DMS53 (cell line): ENCODE measurements around the gene GNAZ.

Experiments used
- DNase-seq: peaks from one replicate; lab custom pipeline; 2025; lab: John Stamatoyannopoulos, UW

The GNAZ gene

GRCh38 chr22:23155143-23155542 lies 84.8 kb downstream of the GNAZ start:
- no peak for DNase-seq

GRCh38 chr22:23155831-23156230 lies 85.5 kb downstream of the GNAZ start:
- DNase-seq = no peak

GRCh38 chr22:23156286-23156685 lies 86.0 kb downstream of the GNAZ start:
- DNase-seq = peak; percentile 7

GRCh38 chr22:23157560-23158515 lies 87.5 kb downstream of the GNAZ start:
- peak; percentile 23 for DNase-seq

- no peak for DNase-seq
These were observed 88.4 kb downstream of the GNAZ start for GRCh38 chr22:23158516-23159290.

- no peak for DNase-seq
These were observed 88.9 kb downstream of the GNAZ start for GRCh38 chr22:23159291-23159630.

GRCh38 chr22:23161029-23161428 lies 90.7 kb downstream of the GNAZ start:
- DNase-seq = no peak

- DNase-seq = no peak
These were observed 91.3 kb downstream of the GNAZ start for GRCh38 chr22:23161574-23161973.

- DNase-seq = no peak
These were observed 93.3 kb downstream of the GNAZ start for GRCh38 chr22:23163665-23164064.

GRCh38 chr22:23164091-23164490 lies 93.8 kb downstream of the GNAZ start:
- DNase-seq = no peak

GRCh38 chr22:23166042-23166831 lies 95.9 kb downstream of the GNAZ start:
- no peak for DNase-seq

GRCh38 chr22:23166841-23167616 lies 96.7 kb downstream of the GNAZ start:
- no peak for DNase-seq

GRCh38 chr22:23168391-23169042 lies 98.2 kb downstream of the GNAZ start:
- no peak for DNase-seq

- DNase-seq = no peak
These were observed 98.7 kb downstream of the GNAZ start for GRCh38 chr22:23169043-23169406.
